SKM-1 treated with dmso at 0.1 percent for 144 hours (cell line): ENCODE measurements around the gene GALP.
"Not testable (repeated sequence)": the region's sequence is repeated elsewhere in the genome, so short reads cannot be mapped to it uniquely, and the experiment has no call there.

Experiments used
- DNase-seq: peaks from one replicate; lab custom pipeline; 2025; ENCODE audit not compliant: unreplicated experiment; lab: John Stamatoyannopoulos, UW

GALP gene

DNA sequence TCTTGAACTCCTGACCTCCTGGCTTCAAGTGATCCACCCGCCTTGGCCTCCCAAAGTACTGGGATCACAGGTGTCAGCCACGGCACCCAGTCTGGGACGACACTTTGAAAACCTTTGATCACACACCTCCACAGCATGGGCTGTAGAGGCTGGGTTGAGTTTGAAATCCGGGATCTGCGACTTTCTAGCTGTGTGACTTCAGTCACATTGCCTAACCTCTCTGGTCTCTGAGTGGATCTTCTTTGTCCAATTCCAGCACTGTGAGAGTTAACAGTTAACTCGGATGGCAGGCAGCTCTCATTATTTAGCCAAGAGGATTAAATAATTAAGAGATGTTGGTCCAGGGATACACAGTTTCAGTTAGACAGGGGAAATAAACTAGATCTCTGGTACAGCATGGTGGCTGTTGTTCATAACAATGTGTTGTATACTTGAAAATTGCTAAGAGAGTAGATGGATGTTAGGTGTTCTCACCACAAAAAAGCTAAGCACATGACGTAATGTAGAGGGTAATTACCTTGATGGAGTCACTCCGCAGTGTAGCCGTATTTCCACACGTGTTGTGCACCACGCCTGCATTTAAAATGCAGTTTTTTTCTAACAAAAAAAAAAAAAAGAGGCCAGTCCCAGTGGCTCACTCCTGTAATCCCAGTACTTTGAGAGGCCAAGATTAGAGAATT is 1.9 kb downstream of the GALP start:
- DNase-seq, result no peak

- DNase-seq, result no peak
These were observed 14.0 kb downstream of the GALP start for GRCh38 chr19:56189785-56190184.

- no peak for DNase-seq
These were observed 15.3 kb downstream of the GALP start for GRCh38 chr19:56191115-56191514.

- no peak for DNase-seq
These were observed 15.9 kb downstream of the GALP start for GRCh38 chr19:56191711-56192110.

- DNase-seq, result no peak
These were observed 18.3 kb downstream of the GALP start for GRCh38 chr19:56193981-56194640.

GRCh38 chr19:56197646-56198045 is 21.8 kb downstream of the GALP start, which contains the start of gene ZSCAN5B:
ZSCAN5B (minus strand) TSS chr19:56197783; CDS start chr19:56193052, 4,731 bp downstream.
- DNase-seq, result not testable (repeated sequence)

- no peak for DNase-seq
These were observed 23.9 kb downstream of the GALP start for GRCh38 chr19:56199687-56200086.

- no peak for DNase-seq
These were observed 26.2 kb downstream of the GALP start, which contains the start of gene ZSCAN5C for GRCh38 chr19:56201973-56202372. ZSCAN5C (plus strand) TSS chr19:56202273; CDS start chr19:56205914, 3,641 bp downstream.

DNA sequence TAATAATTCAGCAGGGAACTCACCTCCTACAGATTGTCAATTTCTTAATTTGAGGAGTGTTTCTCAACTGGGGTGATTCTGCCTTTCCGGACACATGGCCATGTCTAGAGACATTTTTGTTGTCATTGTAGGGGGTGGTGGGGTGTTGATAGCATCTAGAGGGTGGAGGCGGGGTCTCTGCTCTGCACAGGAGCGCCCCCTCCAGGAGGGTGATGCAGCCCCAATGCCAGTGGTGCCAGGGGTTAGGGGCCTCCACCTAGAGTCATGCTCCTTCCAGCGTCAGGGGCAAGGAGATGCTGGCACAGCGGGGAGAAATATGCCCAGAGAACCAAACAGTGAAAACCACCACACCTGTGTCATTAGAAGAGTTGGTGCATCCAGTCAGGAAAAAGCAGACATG is 31.8 kb downstream of the GALP start:
- not testable (repeated sequence) for DNase-seq

GRCh38 chr19:56209091-56209490 is 33.3 kb downstream of the GALP start:
- no peak for DNase-seq

GRCh38 chr19:56210036-56210435 is 34.2 kb downstream of the GALP start:
- DNase-seq, result not testable (repeated sequence)

DNA sequence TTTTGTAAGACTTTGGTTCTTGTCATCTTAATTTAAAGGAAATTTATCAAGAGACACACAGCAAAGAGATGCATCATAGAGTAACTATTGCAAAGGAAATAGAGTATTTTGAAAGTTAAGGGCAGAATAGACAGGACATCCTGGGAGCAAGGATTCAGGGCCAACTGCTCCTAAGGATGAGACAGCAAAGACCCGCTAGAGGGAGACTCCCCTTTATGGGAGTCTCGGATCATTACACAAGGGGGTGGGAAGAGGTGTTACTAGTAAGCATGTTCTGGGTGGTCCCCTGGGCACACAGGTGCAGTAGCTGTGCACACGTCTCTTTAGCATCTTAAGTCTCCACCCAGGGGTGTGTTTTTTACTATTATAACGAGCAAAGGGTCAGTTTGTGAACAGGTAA is 35.9 kb downstream of the GALP start:
- DNase-seq, result no peak

DNA sequence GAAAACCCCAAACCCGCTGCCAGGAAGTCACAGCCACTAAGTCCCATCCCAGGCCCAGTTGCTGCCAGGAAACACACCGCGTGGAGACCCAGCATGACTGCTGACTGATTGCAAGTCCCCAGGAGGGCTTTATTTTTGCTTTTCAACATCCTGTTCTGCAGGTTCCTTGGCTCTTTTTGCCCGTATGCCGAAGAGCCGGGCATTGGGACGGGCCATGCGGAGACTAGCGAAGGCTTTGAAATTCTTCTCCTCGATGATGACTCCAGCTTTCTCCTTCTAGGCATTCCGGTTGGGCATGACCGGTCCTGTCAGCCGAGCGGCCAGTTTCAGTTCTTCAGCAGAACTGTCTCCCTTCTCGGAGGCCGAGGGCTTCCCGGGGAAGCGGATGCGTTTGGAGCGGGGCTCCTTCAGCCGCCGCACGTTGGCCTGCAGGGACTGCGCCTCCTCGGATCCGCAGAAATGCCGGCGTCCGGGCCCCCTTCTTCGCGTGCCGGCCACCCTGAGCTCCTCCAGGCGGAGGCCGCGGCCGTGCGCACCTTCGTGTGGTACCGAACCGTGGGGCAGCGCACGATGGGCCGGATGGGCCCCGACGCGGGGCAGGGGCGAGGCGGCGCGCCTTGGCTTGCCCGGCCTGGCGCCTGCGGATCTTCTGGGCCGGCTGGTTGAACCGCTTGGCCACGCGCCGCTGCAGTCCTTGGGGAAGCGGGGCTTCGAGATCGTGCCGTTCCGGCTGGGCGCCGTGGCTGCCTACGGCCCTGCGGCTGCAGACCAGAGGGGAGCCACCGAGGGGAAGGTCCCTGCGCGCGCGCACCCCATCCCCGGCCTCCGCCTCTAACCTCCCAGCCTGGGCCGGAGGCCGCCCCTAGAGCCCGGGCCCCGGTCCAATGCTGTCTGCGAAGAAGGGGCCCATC is 41.5 kb downstream of the GALP start:
- DNase-seq, result no peak

DNA sequence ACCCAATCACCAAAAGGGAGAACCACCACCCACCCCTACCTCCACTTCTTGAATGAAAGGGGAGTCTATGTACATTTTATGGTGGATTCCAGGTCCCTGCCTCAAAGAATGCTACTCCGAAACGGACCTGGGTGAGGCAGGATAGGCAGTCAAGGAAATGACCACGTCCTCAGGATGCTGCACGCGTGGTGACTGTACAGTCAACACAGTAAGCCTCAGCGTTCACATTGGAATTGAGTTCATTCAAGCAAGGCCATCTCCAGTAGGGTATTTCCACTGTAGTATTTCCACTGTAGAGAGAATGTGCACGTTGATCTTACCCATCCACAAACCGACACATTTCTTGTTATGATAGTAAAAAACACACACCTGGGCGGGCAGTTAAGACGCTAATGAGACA is 43.2 kb downstream of the GALP start:
- no peak for DNase-seq

- not testable (repeated sequence) for DNase-seq
These were observed 45.6 kb downstream of the GALP start for GRCh38 chr19:56221442-56221841.

DNA sequence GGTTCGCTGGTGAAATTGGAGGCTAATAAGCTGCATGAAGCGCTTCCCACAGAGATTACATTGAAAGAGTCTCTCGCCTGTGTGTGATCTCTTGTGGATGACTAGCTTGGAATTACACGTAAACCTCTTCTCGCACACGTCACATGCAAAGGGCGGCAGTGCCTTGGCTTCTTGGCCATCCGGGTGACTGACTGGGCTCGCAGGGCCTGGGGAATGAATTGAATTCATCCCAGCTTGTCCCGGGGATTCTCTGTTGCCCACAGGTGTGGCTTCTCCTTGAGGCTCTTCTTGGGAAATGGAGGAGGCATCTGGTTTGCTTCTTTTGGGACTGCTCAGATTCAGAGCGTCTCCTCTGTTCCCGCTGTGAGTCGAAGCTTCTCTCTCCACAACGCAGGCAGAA is 46.0 kb downstream of the GALP start:
- DNase-seq, result no peak

DNA sequence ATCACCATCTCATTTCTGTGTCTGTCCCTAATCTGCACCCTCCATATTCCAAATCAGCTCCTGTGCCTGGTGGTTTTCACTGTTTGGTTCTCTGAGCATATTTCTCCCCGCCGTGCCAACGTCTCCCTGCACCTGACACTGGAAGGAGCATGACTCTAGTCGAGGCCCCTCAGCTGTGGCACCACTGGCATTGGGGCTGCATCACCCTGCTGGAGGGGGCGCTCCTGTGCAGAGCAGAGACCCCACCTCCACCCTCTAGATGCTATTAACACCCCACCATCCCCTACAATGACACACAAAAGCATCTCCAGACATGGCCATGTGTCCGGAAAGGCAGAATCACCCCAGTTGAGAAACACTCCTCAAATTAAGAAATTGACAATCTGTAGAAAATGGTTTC is 47.1 kb downstream of the GALP start:
- DNase-seq, result no peak

- DNase-seq, result no peak
These were observed 47.7 kb downstream of the GALP start for GRCh38 chr19:56223481-56223880.
